GM21717 (cell line): ENCODE data around the gene PTPRN2.
"Not testable (repeated sequence)": the region's sequence is repeated elsewhere in the genome, so short reads cannot be mapped to it uniquely, and the experiment has no call there.

ENCODE experiments used
- ATAC-seq: cut with Tn5 transposase; IDR thresholded peaks from one replicate; pipeline ENCODE4 v1.9.1; 2021; ENCODE audit warnings: mild to moderate bottlenecking, moderate library complexity; ENCODE audit not compliant: unreplicated experiment

Gene PTPRN2

DNA sequence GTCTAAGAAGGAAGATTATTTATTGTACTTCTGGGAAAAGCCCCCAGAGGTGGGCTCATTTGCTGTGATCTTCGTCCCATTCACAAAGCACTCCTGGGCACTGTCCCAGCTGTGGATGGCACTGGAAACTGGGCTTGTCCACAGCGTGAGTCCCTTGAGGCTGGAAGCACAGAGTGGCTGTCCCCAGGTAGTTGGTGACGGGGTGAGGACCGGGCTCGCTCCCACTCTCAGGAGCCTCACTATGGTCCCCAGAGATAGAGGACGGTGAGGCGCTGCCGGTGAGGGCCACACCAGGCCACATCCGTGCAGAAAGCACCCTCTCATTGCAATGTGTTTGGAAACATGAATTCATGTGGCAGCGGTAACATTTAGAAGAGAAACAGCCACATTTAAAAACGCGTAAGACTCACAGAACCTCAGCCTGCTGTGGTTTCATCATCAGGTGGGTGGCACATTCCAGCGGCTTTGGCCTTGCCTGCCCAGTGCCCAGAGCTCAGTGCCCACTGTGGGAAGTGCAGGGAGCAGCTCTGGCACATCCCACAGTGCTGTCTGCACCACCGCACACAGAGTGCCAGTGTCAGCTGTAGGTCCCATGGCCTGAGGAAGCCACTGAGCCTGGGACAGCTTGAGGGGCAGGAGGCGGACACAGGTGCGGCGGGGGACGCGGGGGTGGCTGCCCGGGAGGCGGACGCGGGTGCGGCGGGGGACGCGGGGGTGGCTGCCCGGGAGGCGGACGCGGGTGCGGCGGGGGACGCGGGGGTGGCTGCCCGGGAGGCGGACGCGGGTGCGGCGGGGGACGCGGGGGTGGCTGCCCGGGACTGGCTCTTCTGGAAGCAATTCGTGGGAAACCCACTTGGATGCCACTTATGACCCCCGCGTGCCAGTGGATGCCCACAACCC is 801.0 kb downstream of the PTPRN2 start:
- ATAC-seq = no peak

GRCh38 chr7:157785486-157786186 is 802.0 kb downstream of the PTPRN2 start:
- ATAC-seq = no peak

DNA sequence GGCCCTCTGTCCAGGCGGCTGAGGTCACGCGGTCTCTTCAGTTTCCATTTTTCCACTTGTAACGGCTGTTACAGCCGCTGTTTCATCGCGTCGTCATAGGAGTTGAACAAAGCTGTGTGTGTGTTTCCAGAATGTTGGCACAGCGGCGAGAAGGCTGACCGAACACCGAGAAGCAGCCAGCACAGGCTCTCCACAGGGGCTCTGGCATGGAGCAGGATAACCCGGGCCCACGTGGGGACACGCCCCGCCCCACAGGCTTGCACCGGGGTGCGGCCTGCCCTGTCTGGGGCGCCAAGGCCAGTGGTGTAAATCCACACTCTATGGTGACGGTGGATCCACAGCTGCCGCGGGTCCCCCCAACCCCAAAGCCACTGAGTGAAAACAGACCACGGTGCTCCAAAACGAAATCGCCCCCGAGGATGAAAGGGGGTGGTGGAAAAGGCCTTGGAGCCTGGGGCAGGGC is 802.6 kb downstream of the PTPRN2 start:
- no peak for ATAC-seq

DNA sequence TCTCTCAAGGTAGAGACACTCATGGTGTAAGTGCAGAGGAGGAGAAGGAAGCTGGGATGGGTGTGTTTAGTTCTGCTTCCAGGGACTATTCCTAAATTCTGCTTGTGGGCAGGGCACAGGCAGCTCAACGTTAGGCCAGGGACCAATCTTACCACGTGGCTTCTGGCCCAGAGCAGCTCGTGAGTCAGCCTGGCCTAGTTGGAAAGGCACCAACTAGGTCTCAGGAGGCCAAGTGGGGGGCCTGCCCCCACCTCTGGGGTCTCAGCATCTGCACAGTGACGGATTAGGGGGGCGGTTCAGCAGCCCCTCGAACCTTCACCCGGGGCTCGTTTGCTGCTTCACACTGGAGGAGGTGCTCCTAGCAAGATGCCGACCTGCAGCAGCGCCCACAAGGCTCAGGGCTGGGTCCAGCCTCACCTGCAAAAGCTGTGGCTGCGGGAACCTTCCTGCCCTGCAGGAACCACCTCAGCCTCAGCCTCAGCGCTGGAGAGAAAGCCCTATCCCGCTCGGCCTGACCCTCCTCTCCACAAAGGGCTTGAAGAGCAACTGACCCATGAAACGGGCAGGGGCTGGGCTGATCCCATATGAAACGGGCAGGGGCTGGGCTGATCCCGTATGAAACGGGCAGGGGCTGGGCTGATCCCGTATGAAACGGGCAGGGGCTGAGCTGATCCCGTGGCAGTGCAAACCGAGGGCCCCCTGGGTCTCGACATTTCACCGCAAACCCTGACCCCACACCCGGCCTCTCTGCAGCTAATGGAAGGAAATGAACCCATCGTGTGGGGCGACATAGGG is 803.4 kb downstream of the PTPRN2 start:
- no peak for ATAC-seq

DNA sequence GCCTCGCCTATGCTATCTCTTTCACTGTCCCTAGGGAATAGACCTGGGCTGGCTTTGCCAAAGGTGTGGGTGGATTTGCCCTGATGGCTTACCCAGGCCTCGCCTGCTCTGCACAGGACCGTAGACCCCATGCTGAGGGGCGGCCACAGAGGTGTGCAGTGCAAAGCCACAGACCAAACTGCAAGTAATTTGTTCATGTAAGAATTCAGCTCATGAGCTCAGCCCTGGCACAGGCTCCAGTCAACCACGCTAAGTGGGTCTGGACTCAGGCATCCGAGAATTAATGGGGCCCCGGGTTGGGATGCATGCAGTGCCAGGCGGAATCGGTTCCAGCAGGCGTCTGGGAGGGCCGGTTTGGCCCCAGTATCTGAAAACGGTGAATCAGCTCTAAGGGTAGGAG is 805.6 kb downstream of the PTPRN2 start:
- no peak for ATAC-seq

- ATAC-seq = no peak
Measured at GRCh38 chr7:157780721-157781120, 806.9 kb downstream of the PTPRN2 start.

- no peak for ATAC-seq
Measured at GRCh38 chr7:157780312-157780711, 807.3 kb downstream of the PTPRN2 start.

GRCh38 chr7:157779206-157779605 is 808.4 kb downstream of the PTPRN2 start:
- no peak for ATAC-seq

GRCh38 chr7:157777194-157777762 is 810.3 kb downstream of the PTPRN2 start:
- ATAC-seq = not testable (repeated sequence)

GRCh38 chr7:157775560-157776332 is 811.9 kb downstream of the PTPRN2 start:
- ATAC-seq = no peak

DNA sequence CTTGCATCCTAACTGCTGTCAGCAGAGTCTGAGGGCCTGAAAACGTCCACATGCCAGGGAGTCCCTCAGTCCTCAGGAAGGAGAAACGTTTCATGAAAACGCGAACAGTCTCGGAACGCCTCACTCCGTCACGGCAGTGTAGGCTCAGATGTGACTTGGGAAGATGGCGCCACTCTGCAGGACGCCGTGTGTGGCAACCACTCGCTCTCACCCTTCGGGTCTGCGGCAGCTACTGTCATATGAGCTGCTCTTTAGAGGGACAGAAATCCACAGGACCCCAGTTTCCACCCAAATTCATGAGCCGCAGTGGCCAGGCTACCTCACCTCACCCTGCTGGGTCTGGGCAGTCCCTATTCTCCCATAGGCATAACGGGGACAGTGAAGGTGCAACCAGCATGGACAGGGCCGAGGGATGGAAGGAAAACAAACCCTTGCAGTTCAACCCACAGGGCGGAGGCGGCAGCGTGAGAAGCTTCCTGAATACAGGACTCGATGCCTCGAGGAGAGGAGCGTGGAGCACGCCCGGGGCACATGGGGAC is 812.5 kb downstream of the PTPRN2 start:
- ATAC-seq = no peak

DNA sequence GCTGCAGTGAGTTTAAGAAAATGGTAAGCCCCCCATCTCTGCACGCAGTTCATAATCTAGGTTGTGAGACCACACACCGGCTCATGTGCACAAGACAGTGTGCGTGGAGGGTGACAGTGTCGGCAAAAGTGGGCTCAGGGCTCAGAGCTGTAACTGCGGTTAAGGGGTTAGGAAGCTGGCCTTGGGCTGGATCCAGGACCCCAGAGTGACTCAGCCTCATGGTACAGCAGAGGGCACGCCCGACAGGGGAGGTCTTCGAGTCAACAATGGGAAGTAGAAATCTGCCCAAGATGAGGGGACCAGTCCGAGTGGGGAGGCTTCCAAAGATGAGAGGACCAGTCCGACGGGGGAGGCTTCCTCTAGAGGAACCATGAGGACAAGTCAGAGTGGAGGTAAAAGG is 813.1 kb downstream of the PTPRN2 start:
- no peak for ATAC-seq

- no peak for ATAC-seq
Measured at GRCh38 chr7:157773361-157773760, 814.3 kb downstream of the PTPRN2 start.

- ATAC-seq = no peak
Measured at GRCh38 chr7:157772486-157773130, 815.0 kb downstream of the PTPRN2 start.

- ATAC-seq = no peak
Measured at GRCh38 chr7:157771689-157772088, 815.9 kb downstream of the PTPRN2 start.

DNA sequence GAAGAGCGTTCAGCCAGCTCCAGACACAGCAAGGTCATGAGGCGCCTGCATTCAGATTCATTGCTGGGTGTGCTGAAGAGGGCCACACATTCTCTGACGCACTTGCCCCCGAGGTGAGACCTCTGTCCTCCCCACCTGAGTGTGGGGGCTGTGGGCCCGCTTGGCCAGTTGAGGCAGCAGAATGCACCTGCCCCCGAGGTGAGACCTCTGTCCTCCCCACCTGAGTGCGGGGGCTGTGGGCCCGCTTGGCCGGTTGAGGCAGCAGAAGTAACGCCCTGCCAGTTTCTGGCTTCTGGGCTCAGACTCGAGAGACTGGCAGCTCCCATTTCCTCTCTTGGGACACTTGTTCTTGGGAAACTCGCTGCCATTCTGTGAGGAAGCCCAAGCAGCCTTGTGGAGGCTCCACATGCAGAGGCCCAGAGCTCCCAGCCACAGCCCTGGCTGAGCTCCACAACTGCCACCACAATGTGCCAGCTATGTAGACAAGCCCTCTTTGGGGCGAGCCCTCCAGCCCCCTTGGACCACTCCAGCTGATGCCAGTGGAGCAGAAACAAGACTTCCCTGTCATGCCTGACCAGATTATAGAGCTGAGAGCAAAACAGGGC is 816.8 kb downstream of the PTPRN2 start:
- no peak for ATAC-seq

DNA sequence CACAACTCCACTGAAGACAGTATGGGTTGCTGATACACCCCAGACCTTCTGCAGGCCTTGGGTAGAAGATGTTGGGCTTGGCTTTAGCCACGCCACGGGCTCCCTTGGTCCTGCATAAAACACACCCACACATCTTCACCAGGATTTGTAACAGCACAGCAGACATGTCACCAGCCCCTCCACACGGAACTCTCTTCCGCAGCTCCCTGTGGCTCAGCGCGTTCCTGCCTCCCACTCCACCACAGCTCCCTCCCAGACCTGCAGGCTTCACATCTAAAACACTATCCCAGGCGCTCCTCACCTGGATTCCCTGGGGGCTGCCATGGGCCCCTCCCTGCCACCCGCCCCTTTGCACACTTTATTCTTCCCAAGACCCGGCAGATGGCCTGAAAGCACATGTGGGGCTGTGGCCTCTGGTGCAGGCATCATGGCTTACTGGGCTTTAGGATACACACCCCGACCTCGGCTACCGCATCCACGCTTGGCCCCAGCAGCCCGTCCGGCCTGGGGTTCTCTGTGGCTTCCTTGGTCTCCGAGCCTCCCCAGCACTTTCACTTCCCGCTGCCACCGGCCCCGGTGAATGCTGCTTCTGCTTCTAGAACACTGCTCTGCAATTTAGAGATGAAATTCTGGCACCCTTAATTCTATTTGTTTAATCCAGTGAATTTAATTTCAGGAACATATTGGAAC is 818.0 kb downstream of the PTPRN2 start:
- ATAC-seq = no peak

DNA sequence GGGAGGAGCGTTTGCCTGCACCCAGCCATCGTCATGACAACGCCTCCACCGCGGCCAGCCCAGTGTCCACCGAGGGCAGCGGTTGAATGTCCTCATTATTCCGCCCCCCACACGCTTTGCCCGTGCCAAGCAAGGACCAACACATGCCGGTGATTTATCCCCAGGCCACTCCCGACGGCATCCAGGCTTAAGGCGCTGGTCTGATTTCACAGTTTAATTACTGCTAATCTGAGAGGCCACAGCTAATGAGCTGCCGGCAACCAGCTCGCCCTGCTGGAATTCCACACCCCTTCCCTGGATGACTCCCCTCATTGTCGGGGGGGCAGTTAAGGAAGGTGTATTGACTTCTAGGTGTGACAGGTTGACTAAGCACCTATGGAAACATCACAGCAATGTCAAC is 818.5 kb downstream of the PTPRN2 start:
- ATAC-seq = no peak
